ENCODE results near the gene SENP1. TPM values are rescaled to one million over a fixed set of nuclear protein-coding genes. Genes with fewer than 3 reads are reported as not detected.

Gene SENP1
- total and polyA plus RNA-seq, 4 donors: 3.5 to 30.8 (median 12.9) TPM

DNA sequence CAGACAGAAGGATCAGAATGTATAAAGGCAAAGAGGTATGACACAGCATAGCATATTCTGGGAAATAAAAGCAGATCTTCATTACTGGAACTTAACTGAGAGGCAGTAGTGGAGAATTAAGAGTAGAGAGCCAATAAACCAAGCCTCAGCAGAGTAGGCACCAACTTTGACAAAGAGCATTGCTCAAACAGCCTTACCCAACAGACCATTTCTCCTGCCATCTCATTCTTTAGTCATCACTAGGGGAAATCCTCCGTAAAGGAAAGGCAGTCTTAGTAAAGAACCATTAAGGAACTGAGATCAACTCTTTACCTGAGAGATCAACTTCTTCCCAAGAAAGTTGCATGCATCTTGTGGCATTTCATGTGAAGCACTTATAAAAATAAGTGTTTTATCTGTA is 36.6 kb downstream of the SENP1 start:
- Histone ChIP-seq H3K27me3 (ENCODE audit: control insufficient read depth in 3 of 3, insufficient read depth in 3 of 3, low read length in 2 of 3) (no peaks in the 10 kb centered on the region), H3K4me3 (no peak overlapping the region), H3K9ac (ENCODE audit: insufficient read depth in 1 of 2, low read length in 2 of 2) (no peak overlapping the region), H3K4me1 (ENCODE audit: control insufficient read depth in 5 of 5, insufficient read depth in 5 of 5, low read length in 5 of 5) (no peaks in the 10 kb centered on the region), H3K27ac (ENCODE audit: low read depth in 1 of 2, low read length in 1 of 2) (no peak overlapping the region), H3K36me3 (ENCODE audit: control insufficient read depth in 4 of 4, insufficient read depth in 4 of 4, low read length in 4 of 4) (peaks cover 11 to 33% (median 27%) of the 10 kb centered on the region in 4 donors), H3K9me3 (ENCODE audit: control insufficient read depth in 4 of 4, insufficient read depth in 3 of 4, low read length in 3 of 4) (no peaks in the 10 kb centered on the region)
- WGBS, 2 donors: 58 to 92% methylated on average over 1 of the region's 1 CpG
- DNase-seq: no peak
- TF ChIP-seq, protein P1, sequence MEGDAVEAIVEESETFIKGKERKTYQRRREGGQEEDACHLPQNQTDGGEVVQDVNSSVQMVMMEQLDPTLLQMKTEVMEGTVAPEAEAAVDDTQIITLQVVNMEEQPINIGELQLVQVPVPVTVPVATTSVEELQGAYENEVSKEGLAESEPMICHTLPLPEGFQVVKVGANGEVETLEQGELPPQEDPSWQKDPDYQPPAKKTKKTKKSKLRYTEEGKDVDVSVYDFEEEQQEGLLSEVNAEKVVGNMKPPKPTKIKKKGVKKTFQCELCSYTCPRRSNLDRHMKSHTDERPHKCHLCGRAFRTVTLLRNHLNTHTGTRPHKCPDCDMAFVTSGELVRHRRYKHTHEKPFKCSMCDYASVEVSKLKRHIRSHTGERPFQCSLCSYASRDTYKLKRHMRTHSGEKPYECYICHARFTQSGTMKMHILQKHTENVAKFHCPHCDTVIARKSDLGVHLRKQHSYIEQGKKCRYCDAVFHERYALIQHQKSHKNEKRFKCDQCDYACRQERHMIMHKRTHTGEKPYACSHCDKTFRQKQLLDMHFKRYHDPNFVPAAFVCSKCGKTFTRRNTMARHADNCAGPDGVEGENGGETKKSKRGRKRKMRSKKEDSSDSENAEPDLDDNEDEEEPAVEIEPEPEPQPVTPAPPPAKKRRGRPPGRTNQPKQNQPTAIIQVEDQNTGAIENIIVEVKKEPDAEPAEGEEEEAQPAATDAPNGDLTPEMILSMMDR (IDR thresholded peaks at IDR 0.05; ENCODE audit: control extremely low read depth, extremely low read depth): no peak
- ATAC-seq (ENCODE audit: insufficient read depth, low FRiP score): no peak

DNA sequence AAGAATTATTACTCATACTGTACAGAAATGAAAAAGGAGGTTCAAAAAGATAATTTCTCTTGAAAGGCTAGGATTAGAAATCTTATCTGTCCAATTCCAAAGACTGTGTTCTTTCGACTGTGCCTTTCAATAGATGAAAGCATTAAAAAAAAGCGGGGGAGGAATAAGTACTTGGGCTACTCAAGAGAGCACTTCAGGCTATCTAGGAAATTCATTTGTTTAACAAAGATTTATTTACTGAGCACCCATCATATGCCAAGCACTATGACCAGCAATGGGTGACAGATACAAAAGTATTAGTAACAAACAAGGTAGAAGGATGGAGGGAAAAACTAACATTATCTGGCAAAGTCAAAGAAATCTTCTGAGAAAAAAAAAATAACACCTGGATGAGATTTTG is 37.4 kb downstream of the SENP1 start:
- ATAC-seq (ENCODE audit: insufficient read depth, low FRiP score) (no peak), DNase-seq (peak in 1 of 3 donors; percentile 10)
- H3K36me3 ChIP-seq (ENCODE audit: control insufficient read depth in 4 of 4, insufficient read depth in 4 of 4, low read length in 4 of 4): peaks cover 9 to 31% (median 27%) of the 10 kb centered on the region in 4 donors
- WGBS, 2 donors: 68 to 90% methylated on average over 2 of the region's 2 CpGs
- TF ChIP-seq, protein P1 (IDR thresholded peaks at IDR 0.05; ENCODE audit: control extremely low read depth, extremely low read depth): no peak
- H3K9ac ChIP-seq (ENCODE audit: insufficient read depth in 1 of 2, low read length in 2 of 2): no peak overlapping the region
- no peak overlapping the region for H3K4me3 ChIP-seq
- H3K27me3 ChIP-seq (ENCODE audit: control insufficient read depth in 3 of 3, insufficient read depth in 3 of 3, low read length in 2 of 3): no peaks in the 10 kb centered on the region
- no peaks in the 10 kb centered on the region for H3K9me3 ChIP-seq (ENCODE audit: control insufficient read depth in 4 of 4, insufficient read depth in 3 of 4, low read length in 3 of 4)
- H3K27ac ChIP-seq (ENCODE audit: low read depth in 1 of 2, low read length in 1 of 2): no peak overlapping the region
- H3K4me1 ChIP-seq (ENCODE audit: control insufficient read depth in 5 of 5, insufficient read depth in 5 of 5, low read length in 5 of 5): no peaks in the 10 kb centered on the region

DNA sequence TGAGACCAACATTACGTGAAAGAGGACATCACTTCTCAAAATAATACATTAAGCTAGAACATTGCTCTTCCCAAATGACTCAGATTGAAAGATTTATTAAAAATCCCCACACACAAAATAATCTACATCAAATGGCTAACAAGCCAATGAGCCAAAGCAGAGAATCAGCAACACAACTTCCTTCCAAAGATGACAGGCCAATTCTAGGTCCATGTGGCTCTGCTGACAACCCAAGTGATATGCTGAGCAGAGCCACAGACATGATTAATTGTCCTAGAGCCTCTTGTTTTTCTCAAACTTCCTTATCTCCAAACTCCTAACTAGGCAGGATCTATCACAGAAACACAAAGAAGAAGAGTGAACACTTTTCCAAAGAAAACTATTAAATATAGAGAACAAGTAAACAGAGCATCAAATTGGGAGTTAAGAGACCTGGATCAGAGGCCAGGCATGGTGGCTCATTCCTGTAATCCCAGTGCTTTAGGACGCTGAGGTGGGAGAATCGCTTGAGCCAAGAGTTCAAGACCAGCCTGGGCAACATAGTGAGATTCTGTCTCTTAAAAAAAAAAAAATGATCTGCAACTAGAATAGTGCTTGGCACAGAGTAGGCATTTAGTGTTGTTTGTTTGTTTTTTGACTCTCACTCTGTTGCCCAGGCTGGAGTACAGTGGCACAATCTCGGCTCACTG is 38.5 kb downstream of the SENP1 start:
- no peak overlapping the region for H3K4me3 ChIP-seq
- H3K27ac ChIP-seq (ENCODE audit: low read depth in 1 of 2, low read length in 1 of 2): no peak overlapping the region
- no peaks in the 10 kb centered on the region for H3K4me1 ChIP-seq (ENCODE audit: control insufficient read depth in 5 of 5, insufficient read depth in 5 of 5, low read length in 5 of 5)
- H3K27me3 ChIP-seq (ENCODE audit: control insufficient read depth in 3 of 3, insufficient read depth in 3 of 3, low read length in 2 of 3): no peaks in the 10 kb centered on the region
- no peak overlapping the region for H3K9ac ChIP-seq (ENCODE audit: insufficient read depth in 1 of 2, low read length in 2 of 2)
- DNase-seq (no peak), ATAC-seq (ENCODE audit: insufficient read depth, low FRiP score) (no peak)
- peaks cover 9 to 35% (median 28%) of the 10 kb centered on the region in 4 donors for H3K36me3 ChIP-seq (ENCODE audit: control insufficient read depth in 4 of 4, insufficient read depth in 4 of 4, low read length in 4 of 4)
- H3K9me3 ChIP-seq (ENCODE audit: control insufficient read depth in 4 of 4, insufficient read depth in 3 of 4, low read length in 3 of 4): no peaks in the 10 kb centered on the region
- TF ChIP-seq, protein P1 (IDR thresholded peaks at IDR 0.05; ENCODE audit: control extremely low read depth, extremely low read depth): no peak
- 95 to 98% methylated on average over 4 of the region's 4 CpGs for WGBS, 2 donors

DNA sequence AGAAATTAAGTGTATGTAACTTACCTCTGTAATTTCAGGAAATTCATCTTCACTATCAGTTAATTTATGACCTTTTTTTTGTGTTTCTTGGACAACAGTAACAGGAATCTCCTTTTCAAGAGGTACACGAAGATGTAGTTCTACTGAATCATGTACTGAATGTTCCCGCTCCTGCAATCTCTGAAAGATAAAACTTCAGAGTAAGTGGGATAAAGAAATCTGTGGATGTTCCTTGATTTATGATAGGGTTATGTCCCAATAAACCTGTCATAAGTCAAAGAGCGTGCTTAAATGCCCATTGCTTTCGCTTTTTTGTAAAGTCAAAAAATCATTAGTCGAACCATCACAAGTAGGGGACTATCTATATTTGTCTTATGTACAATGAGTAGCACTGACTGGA is 40.8 kb downstream of the SENP1 start:
- peaks cover 8 to 36% (median 35%) of the 10 kb centered on the region in 4 donors for H3K36me3 ChIP-seq (ENCODE audit: control insufficient read depth in 4 of 4, insufficient read depth in 4 of 4, low read length in 4 of 4)
- TF ChIP-seq, protein P1 (IDR thresholded peaks at IDR 0.05; ENCODE audit: control extremely low read depth, extremely low read depth): no peak
- H3K27me3 ChIP-seq (ENCODE audit: control insufficient read depth in 3 of 3, insufficient read depth in 3 of 3, low read length in 2 of 3): no peaks in the 10 kb centered on the region
- H3K4me1 ChIP-seq (ENCODE audit: control insufficient read depth in 5 of 5, insufficient read depth in 5 of 5, low read length in 5 of 5): no peaks in the 10 kb centered on the region
- no peaks in the 10 kb centered on the region for H3K9me3 ChIP-seq (ENCODE audit: control insufficient read depth in 4 of 4, insufficient read depth in 3 of 4, low read length in 3 of 4)
- DNase-seq (no peak), ATAC-seq (ENCODE audit: insufficient read depth, low FRiP score) (no peak)
- H3K27ac ChIP-seq (ENCODE audit: low read depth in 1 of 2, low read length in 1 of 2): no peak overlapping the region
- H3K4me3 ChIP-seq: no peak overlapping the region
- WGBS, 2 donors: 94 to 96% methylated on average over 5 of the region's 5 CpGs
- H3K9ac ChIP-seq (ENCODE audit: insufficient read depth in 1 of 2, low read length in 2 of 2): no peak overlapping the region
